ENCODE data around the gene SPTBN1.

Gene SPTBN1

DNA sequence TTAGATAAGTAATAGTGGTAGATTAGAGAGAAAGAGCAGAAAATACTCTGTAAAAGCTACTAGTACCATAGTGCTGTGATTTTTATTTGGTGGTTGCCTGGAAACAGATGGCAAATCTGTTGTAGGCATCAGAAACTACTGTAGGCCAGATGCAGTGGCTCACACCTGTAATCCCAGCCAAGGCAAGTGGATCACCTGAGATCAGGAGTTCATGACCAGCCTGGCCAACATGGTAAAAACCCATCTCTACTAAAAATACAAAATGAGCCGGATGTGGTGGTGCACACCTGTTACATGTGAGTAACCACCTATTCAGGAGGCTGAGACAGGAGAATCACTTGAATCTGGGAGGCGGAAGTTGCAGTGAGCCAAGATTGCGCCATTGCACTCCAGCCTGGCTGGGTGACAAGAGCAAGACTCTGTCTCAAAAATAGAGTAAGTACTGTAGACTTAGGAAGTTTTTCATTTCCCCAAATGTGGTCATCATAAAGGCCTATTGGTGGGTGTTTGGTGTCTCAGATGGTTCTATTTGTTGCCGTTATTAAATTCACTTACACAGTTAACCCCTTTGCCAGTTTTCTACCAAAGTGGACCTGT is 79.6 kb downstream of the SPTBN1 start:
- Mint-ChIP-seq H3K4me3 (no peak overlapping the region), H3K27me3 (ENCODE audit: low read depth, poor library complexity) (peaks cover 2% of the 10 kb centered on the region), H3K27ac (no peak overlapping the region), H3K4me1 (peaks cover 5% of the 10 kb centered on the region), H3K9me3 (no peaks in the 10 kb centered on the region), H3K36me3 (ENCODE audit: low read depth) (peaks cover 14% of the 10 kb centered on the region)
- DNase-seq, result no peak
- TF ChIP-seq, protein P1, sequence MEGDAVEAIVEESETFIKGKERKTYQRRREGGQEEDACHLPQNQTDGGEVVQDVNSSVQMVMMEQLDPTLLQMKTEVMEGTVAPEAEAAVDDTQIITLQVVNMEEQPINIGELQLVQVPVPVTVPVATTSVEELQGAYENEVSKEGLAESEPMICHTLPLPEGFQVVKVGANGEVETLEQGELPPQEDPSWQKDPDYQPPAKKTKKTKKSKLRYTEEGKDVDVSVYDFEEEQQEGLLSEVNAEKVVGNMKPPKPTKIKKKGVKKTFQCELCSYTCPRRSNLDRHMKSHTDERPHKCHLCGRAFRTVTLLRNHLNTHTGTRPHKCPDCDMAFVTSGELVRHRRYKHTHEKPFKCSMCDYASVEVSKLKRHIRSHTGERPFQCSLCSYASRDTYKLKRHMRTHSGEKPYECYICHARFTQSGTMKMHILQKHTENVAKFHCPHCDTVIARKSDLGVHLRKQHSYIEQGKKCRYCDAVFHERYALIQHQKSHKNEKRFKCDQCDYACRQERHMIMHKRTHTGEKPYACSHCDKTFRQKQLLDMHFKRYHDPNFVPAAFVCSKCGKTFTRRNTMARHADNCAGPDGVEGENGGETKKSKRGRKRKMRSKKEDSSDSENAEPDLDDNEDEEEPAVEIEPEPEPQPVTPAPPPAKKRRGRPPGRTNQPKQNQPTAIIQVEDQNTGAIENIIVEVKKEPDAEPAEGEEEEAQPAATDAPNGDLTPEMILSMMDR (IDR thresholded peaks at IDR 0.05), result no peak

DNA sequence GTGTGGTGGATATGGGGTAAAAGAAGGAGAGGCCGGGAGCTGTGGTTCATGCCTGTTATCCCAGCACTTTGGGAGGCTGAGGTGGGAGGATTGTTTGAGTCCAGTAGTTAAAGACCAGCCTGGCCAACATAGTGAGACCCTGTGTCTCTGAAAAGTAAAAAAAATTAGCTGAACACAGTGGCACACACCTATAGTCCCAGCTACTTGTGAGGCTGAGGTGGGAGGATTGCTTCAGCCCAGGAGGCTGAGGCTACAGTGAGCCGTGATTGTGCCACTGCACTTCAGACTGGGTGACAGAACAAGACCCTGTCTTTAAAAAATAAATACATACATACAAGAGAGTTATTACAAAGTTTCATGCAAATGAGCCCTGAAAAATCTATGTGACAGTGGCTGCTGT is 80.6 kb downstream of the SPTBN1 start:
- Mint-ChIP-seq H3K4me3 (no peak overlapping the region), H3K4me1 (peaks cover 14% of the 10 kb centered on the region), H3K36me3 (ENCODE audit: low read depth) (peaks cover 12% of the 10 kb centered on the region), H3K27me3 (ENCODE audit: low read depth, poor library complexity) (peaks cover 2% of the 10 kb centered on the region), H3K9me3 (no peaks in the 10 kb centered on the region), H3K27ac (no peak overlapping the region)
- TF ChIP-seq, protein P1 (IDR thresholded peaks at IDR 0.05), result no peak
- DNase-seq, result no peak

DNA sequence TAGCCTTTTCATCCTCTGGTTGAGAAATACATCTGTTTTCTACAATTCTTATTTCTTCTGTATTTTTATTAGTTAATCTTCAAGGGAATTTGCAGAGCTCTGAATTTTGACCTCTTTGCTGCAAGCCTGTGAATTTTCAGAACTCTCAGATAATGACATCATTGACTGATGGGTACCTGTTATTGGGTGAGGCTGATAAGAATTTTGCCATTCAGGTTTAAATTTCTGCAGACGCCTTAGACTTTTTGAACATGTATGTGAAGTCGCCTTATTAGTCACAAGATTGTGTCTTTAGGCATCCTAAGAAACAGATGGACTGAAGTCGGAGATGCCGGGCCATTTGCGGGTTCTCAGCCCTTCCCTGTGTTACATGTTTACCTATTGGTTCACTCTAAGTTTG is 82.4 kb downstream of the SPTBN1 start:
- no peak for DNase-seq
- TF ChIP-seq, protein P1 (IDR thresholded peaks at IDR 0.05), result no peak

DNA sequence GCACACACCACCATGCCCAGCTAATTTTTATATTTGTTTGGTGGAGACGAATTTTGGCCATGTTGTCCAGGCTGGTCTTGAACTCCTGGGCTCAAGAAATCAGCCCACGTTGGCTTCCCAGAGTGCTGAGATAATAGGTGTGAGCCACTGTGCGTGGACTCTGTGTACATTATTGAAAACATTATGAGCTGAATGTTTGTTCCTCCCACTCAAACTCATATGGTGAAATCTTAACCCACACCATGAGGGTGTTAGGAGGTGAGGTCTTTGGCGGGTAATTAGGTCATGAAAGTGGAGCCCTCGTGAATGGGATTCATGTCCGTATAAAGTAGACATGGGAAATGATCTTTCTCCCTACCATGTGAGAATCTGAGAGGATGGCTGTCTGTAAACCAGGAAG is 83.6 kb downstream of the SPTBN1 start:
- H3K27me3 Mint-ChIP-seq (ENCODE audit: low read depth, poor library complexity), result no peaks in the 10 kb centered on the region
- H3K9me3 Mint-ChIP-seq, result no peaks in the 10 kb centered on the region
- TF ChIP-seq, protein P1 (IDR thresholded peaks at IDR 0.05), result no peak
- H3K4me3 Mint-ChIP-seq, result no peak overlapping the region
- peaks cover 7% of the 10 kb centered on the region for H3K36me3 Mint-ChIP-seq (ENCODE audit: low read depth)
- no peak for DNase-seq
- peaks cover 40% of the 10 kb centered on the region for H3K4me1 Mint-ChIP-seq
- no peak overlapping the region for H3K27ac Mint-ChIP-seq

More for the DNA sequence above, 82.4 kb downstream of the SPTBN1 start:
- Mint-ChIP-seq H3K4me3 (no peak overlapping the region), H3K9me3 (no peaks in the 10 kb centered on the region), H3K4me1 (peaks cover 31% of the 10 kb centered on the region), H3K27ac (no peak overlapping the region), H3K27me3 (ENCODE audit: low read depth, poor library complexity) (no peaks in the 10 kb centered on the region), H3K36me3 (ENCODE audit: low read depth) (peaks cover 7% of the 10 kb centered on the region)

DNA sequence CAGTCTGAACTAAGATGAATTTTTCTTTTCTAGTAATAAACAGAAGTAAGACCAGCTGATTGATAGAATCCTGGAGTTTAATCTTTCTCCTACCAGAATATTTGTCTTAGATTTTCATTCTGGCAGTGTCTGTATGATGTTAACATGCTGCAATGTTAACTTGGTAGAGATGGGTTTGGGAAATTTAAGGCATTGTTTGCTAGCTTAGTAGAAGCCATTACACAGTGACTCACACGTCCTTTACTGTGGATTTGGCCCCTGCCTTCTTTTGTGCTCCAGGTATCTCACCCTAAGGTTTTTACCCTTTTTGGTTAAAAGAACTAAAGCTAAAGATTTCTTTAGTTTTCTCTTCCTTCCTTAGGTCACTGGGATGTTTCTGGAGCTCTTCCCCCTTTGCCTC is 84.1 kb downstream of the SPTBN1 start:
- no peaks in the 10 kb centered on the region for H3K9me3 Mint-ChIP-seq
- H3K27me3 Mint-ChIP-seq (ENCODE audit: low read depth, poor library complexity), result no peaks in the 10 kb centered on the region
- H3K4me3 Mint-ChIP-seq, result no peak overlapping the region
- no peak for DNase-seq
- no peak overlapping the region for H3K27ac Mint-ChIP-seq
- peaks cover 40% of the 10 kb centered on the region for H3K4me1 Mint-ChIP-seq
- TF ChIP-seq, protein P1 (IDR thresholded peaks at IDR 0.05), result no peak
- peaks cover 7% of the 10 kb centered on the region for H3K36me3 Mint-ChIP-seq (ENCODE audit: low read depth)

DNA sequence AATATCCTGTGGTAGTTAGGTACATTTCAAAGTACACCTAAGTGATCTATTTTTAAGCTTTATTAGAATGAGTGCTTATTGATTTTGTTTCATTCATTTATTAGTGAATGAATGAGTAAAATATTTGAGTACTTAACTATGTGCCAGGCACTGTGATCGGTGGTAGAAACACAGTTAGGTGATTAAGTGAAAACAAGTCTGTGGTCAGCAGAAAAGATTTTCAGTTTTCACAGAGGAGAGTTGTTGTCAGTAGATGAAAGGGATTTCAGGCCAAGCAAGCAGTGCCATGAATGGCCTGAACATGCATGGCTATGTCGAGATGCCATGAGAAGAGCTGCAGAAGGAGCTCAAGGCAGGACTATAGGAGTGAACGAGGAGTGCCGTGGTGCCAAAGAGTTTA is 85.9 kb downstream of the SPTBN1 start:
- Mint-ChIP-seq H3K4me1 (peaks cover 43% of the 10 kb centered on the region), H3K27me3 (ENCODE audit: low read depth, poor library complexity) (no peaks in the 10 kb centered on the region), H3K27ac (no peak overlapping the region), H3K36me3 (ENCODE audit: low read depth) (peaks cover 6% of the 10 kb centered on the region), H3K4me3 (no peak overlapping the region), H3K9me3 (no peaks in the 10 kb centered on the region)
- no peak for DNase-seq
- TF ChIP-seq, protein P1 (IDR thresholded peaks at IDR 0.05), result no peak

Data from nephron progenitor cell (in vitro differentiated cells).